H9 (cell line): ENCODE results near the gene AFAP1. TPM values are rescaled to one million over a fixed set of nuclear protein-coding genes. Genes with fewer than 3 reads are reported as not detected.

Source experiments
- DNase-seq: peaks from one replicate; pipeline ENCODE4 v3.0.0-alpha.2; 2017
- H2AFZ ChIP-seq: one replicate; pipeline ENCODE4 v1.6.1; 2013; ENCODE audit warnings: mild to moderate bottlenecking, low read length, control low read depth, moderate library complexity
- H2AK5ac ChIP-seq: 2 replicates; pipeline ENCODE4 v1.6.1; 2013; ENCODE audit warnings: low read length, control low read depth, mixed read lengths; ENCODE audit not compliant: insufficient read length
- H2BK120ac ChIP-seq: one replicate; pipeline ENCODE4 v1.6.1; 2013; ENCODE audit warnings: low read depth, mild to moderate bottlenecking, low read length, control low read depth, inconsistent platforms; ENCODE audit not compliant: poor library complexity, severe bottlenecking
- H2BK12ac ChIP-seq: 2 replicates; pipeline ENCODE4 v1.6.1; 2013; ENCODE audit warnings: low read length, control low read depth, mixed read lengths, low read depth; ENCODE audit not compliant: insufficient read length
- H2BK15ac ChIP-seq: 2 replicates; pipeline ENCODE4 v1.6.1; 2013; ENCODE audit warnings: low read depth, low read length, control low read depth
- H2BK20ac ChIP-seq: one replicate; pipeline ENCODE4 v1.6.1; 2013; ENCODE audit warnings: low read depth, mild to moderate bottlenecking, low read length, control low read depth, inconsistent platforms; ENCODE audit not compliant: poor library complexity, severe bottlenecking
- H2BK5ac ChIP-seq: 2 replicates; pipeline ENCODE4 v1.6.1; 2013; ENCODE audit warnings: low read length, control low read depth, mixed read lengths; ENCODE audit not compliant: insufficient read length
- H3K14ac ChIP-seq: 2 replicates; pipeline ENCODE4 v1.6.1; 2013; ENCODE audit warnings: low read length, control low read depth; ENCODE audit not compliant: insufficient read depth
- H3K18ac ChIP-seq: 2 replicates; pipeline ENCODE4 v1.6.1; 2013; ENCODE audit warnings: low read depth, mild to moderate bottlenecking, mixed read lengths, low read length, control low read depth; ENCODE audit not compliant: insufficient read length
- H3K23ac ChIP-seq: 2 replicates; pipeline ENCODE4 v1.6.1; 2013; ENCODE audit warnings: low read length, control low read depth, mixed read lengths, low read depth; ENCODE audit not compliant: insufficient read length
- H3K23me2 ChIP-seq: 2 replicates; pipeline ENCODE4 v1.6.1; 2013; ENCODE audit warnings: low read depth, mild to moderate bottlenecking, mixed read lengths, low read length, control low read depth; ENCODE audit not compliant: insufficient read length, poor library complexity, severe bottlenecking
- H3K27ac ChIP-seq: 2 replicates; pipeline ENCODE4 v1.5.1; 2013; ENCODE audit warnings: low read length, control low read depth, mixed read lengths, low read depth; ENCODE audit not compliant: insufficient read length
- H3K27me3 ChIP-seq: 2 replicates; pipeline ENCODE4 v1.6.1; 2013; ENCODE audit warnings: low read length, control low read depth, inconsistent platforms; ENCODE audit not compliant: insufficient read depth
- H3K4ac ChIP-seq: 2 replicates; pipeline ENCODE4 v1.6.1; 2013; ENCODE audit warnings: low read depth, mild to moderate bottlenecking, control low read depth, inconsistent platforms, low read length, moderate library complexity
- H3K4me1 ChIP-seq: 2 replicates; pipeline ENCODE4 v1.6.1; 2013; ENCODE audit warnings: low read length, control low read depth, inconsistent platforms; ENCODE audit not compliant: insufficient read depth
- H3K4me2 ChIP-seq: 2 replicates; pipeline ENCODE4 v1.6.1; 2013; ENCODE audit warnings: low read length, control low read depth, mixed read lengths; ENCODE audit not compliant: insufficient read length, insufficient read depth
- H3K56ac ChIP-seq: 2 replicates; pipeline ENCODE4 v1.6.1; 2013; ENCODE audit warnings: low read depth, mild to moderate bottlenecking, mixed read lengths, low read length, control low read depth; ENCODE audit not compliant: insufficient read length
- H3K79me1 ChIP-seq: 2 replicates; pipeline ENCODE4 v1.6.1; 2013; ENCODE audit warnings: low read depth, mild to moderate bottlenecking, moderate library complexity, low read length, control low read depth, inconsistent platforms; ENCODE audit not compliant: insufficient read depth, poor library complexity, severe bottlenecking
- H3K79me2 ChIP-seq: 2 replicates; pipeline ENCODE4 v1.6.1; 2013; ENCODE audit warnings: low read length, control low read depth, inconsistent platforms; ENCODE audit not compliant: insufficient read depth
- H3K9ac ChIP-seq: 2 replicates; pipeline ENCODE4 v1.6.1; 2013; ENCODE audit warnings: low read length, control low read depth, mixed read lengths; ENCODE audit not compliant: insufficient read length; ENCODE audit errors: extremely low read depth
- H3K9me3 ChIP-seq: one replicate; pipeline ENCODE4 v1.6.1; 2013; ENCODE audit warnings: low read depth, low read length, inconsistent platforms; ENCODE audit not compliant: control insufficient read depth
- H3T11ph ChIP-seq: one replicate; pipeline ENCODE4 v1.6.1; 2013; ENCODE audit warnings: mild to moderate bottlenecking, low read length, control low read depth, inconsistent platforms
- H4K20me1 ChIP-seq: one replicate; pipeline ENCODE4 v1.6.1; 2013; ENCODE audit not compliant: control insufficient read depth, insufficient read length, insufficient read depth
- H4K5ac ChIP-seq: 2 replicates; pipeline ENCODE4 v1.6.1; 2013; ENCODE audit warnings: low read depth, mild to moderate bottlenecking, mixed read lengths, low read length, control low read depth; ENCODE audit not compliant: insufficient read length
- H4K8ac ChIP-seq: replicated peaks from 2 replicates; pipeline ENCODE4 v1.6.1; 2013; ENCODE audit warnings: low read length, control low read depth, mixed read lengths, low read depth; ENCODE audit not compliant: insufficient read length
- H4K91ac ChIP-seq: 2 replicates; pipeline ENCODE4 v1.6.1; 2013; ENCODE audit warnings: low read depth, mild to moderate bottlenecking, moderate library complexity, mixed read lengths, low read length, control low read depth; ENCODE audit not compliant: insufficient read length
- H3K27ac Mint-ChIP-seq, 3 experiments: 2 replicates in 2 of 3; 3 replicates in 1 of 3; pipeline ENCODE4 v1.8.0; 2020 to 2021; ENCODE audit warnings: mixed read lengths in 3 of 3, mild to moderate bottlenecking in 1 of 3, moderate library complexity in 1 of 3
- H3K27me3 Mint-ChIP-seq: 2 replicates; pipeline ENCODE4 v1.8.0; 2021; ENCODE audit warnings: low read depth, mild to moderate bottlenecking, moderate library complexity, mixed read lengths
- H3K36me3 Mint-ChIP-seq, 3 experiments: 2 replicates in 2 of 3; 3 replicates in 1 of 3; pipeline ENCODE4 v1.8.0; 2020 to 2021; ENCODE audit warnings: low read depth in 3 of 3, mixed read lengths in 3 of 3; ENCODE audit not compliant: insufficient read depth in 1 of 3
- H3K4me1 Mint-ChIP-seq, 2 experiments: 2 replicates each; pipeline ENCODE4 v1.8.0; 2020; ENCODE audit warnings: mixed read lengths in 2 of 2
- H3K4me3 Mint-ChIP-seq, 2 experiments: 2 replicates in 1 of 2; 3 replicates in 1 of 2; pipeline ENCODE4 v1.8.0; 2020 to 2021; ENCODE audit warnings: mild to moderate bottlenecking in 2 of 2, mixed read lengths in 2 of 2, moderate library complexity in 1 of 2
- H3K9me3 Mint-ChIP-seq, 2 experiments: 2 replicates in 1 of 2; 3 replicates in 1 of 2; pipeline ENCODE4 v1.8.0; 2020; ENCODE audit warnings: mild to moderate bottlenecking in 2 of 2, mixed read lengths in 2 of 2, moderate library complexity in 1 of 2
- WGBS: extraction: QIAGEN DNeasy Blood & Tissue Kit; methylation state at CpG from one replicate; pipeline ENCODE4 v1.1.7; 2013; ENCODE audit warnings: missing lambda C conversion rate, low lambda C conversion rate, mixed read lengths; ENCODE audit not compliant: insufficient read length; ENCODE audit errors: extremely low coverage; 5-methylcytosine and 5-hydroxymethylcytosine counted together
- total RNA-seq: library from RNA; stranded (reverse); gene quantifications from 2 replicates; pipeline ENCODE4 v1.2.1, GENCODE V29; 2021
- TF ChIP-seq, protein P1 (sequence below): fragments of 200-600 bp; sonication (generic); conservative IDR thresholded peaks from 3 replicates; pipeline ENCODE4 v1.8.0; 2021; ENCODE audit warnings: antibody characterized with exemption, mild to moderate bottlenecking

The AFAP1 gene
- total RNA-seq, 1 experiment from 2014 or later: 6.5 TPM

GRCh38 chr4:7793186-7793585 is 146.5 kb downstream of the AFAP1 start:
- no peaks in the 10 kb centered on the region for H3K79me2 ChIP-seq
- H3K4me3 Mint-ChIP-seq: no peak overlapping the region
- H3K27me3 ChIP-seq: no peaks in the 10 kb centered on the region

More at GRCh38 chr4:7793186-7793585, 146.5 kb downstream of the AFAP1 start:
- H2BK15ac ChIP-seq: no peak overlapping the region
- no peak overlapping the region for H3K27ac ChIP-seq
- H4K20me1 ChIP-seq: no peaks in the 10 kb centered on the region
- no peak for DNase-seq
- no peak overlapping the region for H3K4me2 ChIP-seq
- H3K18ac ChIP-seq: no peak overlapping the region
- H3K14ac ChIP-seq: no peak overlapping the region
- Mint-ChIP-seq H3K27ac (no peak overlapping the region), H3K27me3 (no peaks in the 10 kb centered on the region), H3K9me3 (no peaks in the 10 kb centered on the region), H3K36me3 (peaks cover 4 to 6% (median 6%) of the 10 kb centered on the region in 3 experiments; a peak in 6 of 7 replicates), H3K4me1 (no peaks in the 10 kb centered on the region)
- H3K23me2 ChIP-seq: no peaks in the 10 kb centered on the region
- H3K9me3 ChIP-seq: no peaks in the 10 kb centered on the region
- H3K79me1 ChIP-seq: no peaks in the 10 kb centered on the region
- TF ChIP-seq, protein P1, sequence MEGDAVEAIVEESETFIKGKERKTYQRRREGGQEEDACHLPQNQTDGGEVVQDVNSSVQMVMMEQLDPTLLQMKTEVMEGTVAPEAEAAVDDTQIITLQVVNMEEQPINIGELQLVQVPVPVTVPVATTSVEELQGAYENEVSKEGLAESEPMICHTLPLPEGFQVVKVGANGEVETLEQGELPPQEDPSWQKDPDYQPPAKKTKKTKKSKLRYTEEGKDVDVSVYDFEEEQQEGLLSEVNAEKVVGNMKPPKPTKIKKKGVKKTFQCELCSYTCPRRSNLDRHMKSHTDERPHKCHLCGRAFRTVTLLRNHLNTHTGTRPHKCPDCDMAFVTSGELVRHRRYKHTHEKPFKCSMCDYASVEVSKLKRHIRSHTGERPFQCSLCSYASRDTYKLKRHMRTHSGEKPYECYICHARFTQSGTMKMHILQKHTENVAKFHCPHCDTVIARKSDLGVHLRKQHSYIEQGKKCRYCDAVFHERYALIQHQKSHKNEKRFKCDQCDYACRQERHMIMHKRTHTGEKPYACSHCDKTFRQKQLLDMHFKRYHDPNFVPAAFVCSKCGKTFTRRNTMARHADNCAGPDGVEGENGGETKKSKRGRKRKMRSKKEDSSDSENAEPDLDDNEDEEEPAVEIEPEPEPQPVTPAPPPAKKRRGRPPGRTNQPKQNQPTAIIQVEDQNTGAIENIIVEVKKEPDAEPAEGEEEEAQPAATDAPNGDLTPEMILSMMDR: no peak
- H3T11ph ChIP-seq: no peak overlapping the region
- H3K23ac ChIP-seq: no peak overlapping the region
- H3K4ac ChIP-seq: no peak overlapping the region
- no peak overlapping the region for H4K91ac ChIP-seq
- no peaks in the 10 kb centered on the region for H3K4me1 ChIP-seq
- no peak overlapping the region for H4K5ac ChIP-seq
- no peak overlapping the region for H4K8ac ChIP-seq
- H2BK20ac ChIP-seq: no peak overlapping the region
- H2BK12ac ChIP-seq: no peak overlapping the region
- no peak overlapping the region for H2AK5ac ChIP-seq
- no peak overlapping the region for H2AFZ ChIP-seq
- no peak overlapping the region for H3K56ac ChIP-seq
- no peak overlapping the region for H3K9ac ChIP-seq
- WGBS: no CpG with 5 or more reads among the region's 10 CpGs
- H2BK5ac ChIP-seq: no peak overlapping the region
- no peak overlapping the region for H2BK120ac ChIP-seq
